Cardiac muscle cell (in vitro differentiated cells and primary cell): ENCODE results near the gene ABCC11. TPM values are rescaled to one million over a fixed set of nuclear protein-coding genes. Genes with fewer than 3 reads are reported as not detected.

Experiments
- DNase-seq, 2 donors: peaks; one replicate each; pipeline versions ENCODE4 v3.0.0 to v3.0.0-alpha.2; 2010 to 2017; ENCODE audit warnings: low read depth in 1 of 2, low spot score in 1 of 2
- H3K27ac ChIP-seq: fragments of 200-600 bp; sonication (generic); 2 replicates; pipeline ENCODE4 v1.5.1; 2016
- H3K27me3 ChIP-seq: fragments of 200-600 bp; sonication (generic); 2 replicates; pipeline ENCODE4 v1.6.0; 2016; ENCODE audit warnings: control low read depth
- H3K36me3 ChIP-seq: fragments of 200-600 bp; sonication (generic); 2 replicates; pipeline ENCODE4 v1.5.1; 2016; ENCODE audit warnings: control low read depth
- H3K4me1 ChIP-seq: fragments of 200-600 bp; sonication (generic); 2 replicates; pipeline ENCODE4 v1.8.1; 2017; ENCODE audit warnings: low read depth, mild to moderate bottlenecking, mixed run types
- H3K4me3 ChIP-seq: fragments of 200-600 bp; sonication (generic); 2 replicates; pipeline ENCODE4 v1.5.1; 2016; ENCODE audit warnings: mild to moderate bottlenecking
- H3K9me3 ChIP-seq: fragments of 200-600 bp; sonication (generic); 2 replicates; pipeline ENCODE4 v1.5.1; 2017; ENCODE audit warnings: low read depth, mild to moderate bottlenecking, control low read depth
- CTCF ChIP-seq: IDR thresholded peaks from 2 replicates; pipeline ENCODE4 v1.5.1; 2012; ENCODE audit warnings: low read depth, mild to moderate bottlenecking, low read length
- polyA plus RNA-seq: library from polyadenylated mRNA; unstranded; fragments of >200 nt; fragmentation: Nextera tagmentation; extraction: Ambion mirVana; gene quantifications from 2 replicates; pipeline ENCODE4 v1.2.1, GENCODE V29; 2016
- total RNA-seq: library from RNA; depleted of rRNA; stranded (reverse); fragments of >200 nt; gene quantifications from 2 replicates; pipeline ENCODE4 v1.2.3, GENCODE V29; 2016

Gene ABCC11
- total and polyA plus RNA-seq, 2 experiments from 2014 or later: 0.05 to 0.18 TPM

GRCh38 chr16:48291303-48291702 is 44.0 kb upstream of the ABCC11 start:
- TF ChIP-seq CTCF: no peak
- DNase-seq: no peak
- Histone ChIP-seq H3K4me3 (no peak overlapping the region), H3K27me3 (no peaks in the 10 kb centered on the region), H3K27ac (no peak overlapping the region), H3K36me3 (peaks cover 9% of the 10 kb centered on the region), H3K9me3 (no peaks in the 10 kb centered on the region), H3K4me1 (no peaks in the 10 kb centered on the region)

GRCh38 chr16:48287239-48287638 is 39.9 kb upstream of the ABCC11 start:
- Histone ChIP-seq H3K9me3 (no peaks in the 10 kb centered on the region), H3K27me3 (no peaks in the 10 kb centered on the region), H3K4me3 (no peak overlapping the region), H3K27ac (no peak overlapping the region), H3K36me3 (peaks cover 11% of the 10 kb centered on the region), H3K4me1 (peaks cover 13% of the 10 kb centered on the region)
- no peak for DNase-seq
- TF ChIP-seq CTCF: no peak

- peaks cover 17% of the 10 kb centered on the region for H3K4me1 ChIP-seq
- H3K36me3 ChIP-seq: peaks cover 9% of the 10 kb centered on the region
- no peak for TF ChIP-seq CTCF
- no peak overlapping the region for H3K27ac ChIP-seq
- no peaks in the 10 kb centered on the region for H3K9me3 ChIP-seq
- DNase-seq: no peak
- no peaks in the 10 kb centered on the region for H3K27me3 ChIP-seq
- H3K4me3 ChIP-seq: no peak overlapping the region
These were observed 37.6 kb upstream of the ABCC11 start for GRCh38 chr16:48284772-48285409.

- peak; percentile 48 to 77 for DNase-seq
- H3K27ac ChIP-seq: peak overlapping the region; percentile 85
- no peaks in the 10 kb centered on the region for H3K9me3 ChIP-seq
- no peak overlapping the region for H3K4me3 ChIP-seq
- TF ChIP-seq CTCF: no peak
- peaks cover 22% of the 10 kb centered on the region for H3K4me1 ChIP-seq
- H3K36me3 ChIP-seq: peaks cover 9% of the 10 kb centered on the region
- no peaks in the 10 kb centered on the region for H3K27me3 ChIP-seq
These were observed 35.4 kb upstream of the ABCC11 start for GRCh38 chr16:48282636-48283263.

GRCh38 chr16:48280546-48280945 is 33.2 kb upstream of the ABCC11 start:
- Histone ChIP-seq H3K9me3 (no peaks in the 10 kb centered on the region), H3K36me3 (peaks cover 5% of the 10 kb centered on the region), H3K27me3 (no peaks in the 10 kb centered on the region), H3K4me3 (no peak overlapping the region), H3K4me1 (peaks cover 22% of the 10 kb centered on the region), H3K27ac (no peak overlapping the region)
- TF ChIP-seq CTCF: no peak
- DNase-seq: no peak
